Stomach (tissue), 9 donors: ENCODE measurements around the gene FOSB. TPM values are rescaled to one million over a fixed set of nuclear protein-coding genes. Genes with fewer than 3 reads are reported as not detected.

Source experiments
- DNase-seq, 2 donors: peaks; one replicate each; pipeline versions ENCODE4 v3.0.0 to v3.0.0-alpha.2; 2013 to 2019
- H3K27ac ChIP-seq, 5 donors: fragments of 200-600 bp in 4 of 5; sonication (generic) in 4 of 5; one replicate each; pipeline ENCODE4 v1.5.1; 2013 to 2019; ENCODE audit warnings: mild to moderate bottlenecking in 1 of 5, moderate library complexity in 1 of 5
- H3K27me3 ChIP-seq, 3 donors: fragments of 200-600 bp; sonication (generic); one replicate each; pipeline ENCODE4 v1.5.1; 2017 to 2019; ENCODE audit warnings: mixed run types in 1 of 3
- H3K36me3 ChIP-seq, 4 donors: fragments of 200-600 bp; sonication (generic); 1 replicate in 3 of 4; 2 replicates in 1 of 4; pipeline ENCODE4 v1.5.1; 2016 to 2019
- H3K4me1 ChIP-seq, 4 donors: fragments of 200-600 bp; sonication (generic); one replicate each; pipeline ENCODE4 v1.5.1; 2016 to 2019
- H3K4me3 ChIP-seq, 4 donors: fragments of 200-600 bp; sonication (generic) in 3 of 4; one replicate each; pipeline ENCODE4 v1.5.1; 2016 to 2019; ENCODE audit warnings: mild to moderate bottlenecking in 1 of 4
- H3K9me3 ChIP-seq, 4 donors: fragments of 200-600 bp; sonication (generic); one replicate each; pipeline ENCODE4 v1.5.1; 2016 to 2019
- CTCF ChIP-seq, 7 experiments: fragments of 450-650 bp in 4 of 7; fragments of 200-600 bp in 3 of 7; sonication (generic) in 3 of 7; IDR thresholded peaks; one replicate each; pipeline ENCODE4 v1.5.1; 2016 to 2019; ENCODE audit warnings: antibody characterized with exemption in 7 of 7, control low read depth in 2 of 7, mild to moderate bottlenecking in 1 of 7
- EP300 ChIP-seq: sonication (generic); formaldehyde crosslinking; IDR thresholded peaks from one replicate; pipeline ENCODE4 v1.6.1; 2017; ENCODE audit warnings: antibody characterized with exemption
- POLR2A ChIP-seq, 4 donors: fragments of 450-650 bp; IDR thresholded peaks; one replicate each; pipeline ENCODE4 v1.6.1; 2016; ENCODE audit warnings: antibody characterized with exemption in 4 of 4, control low read depth in 2 of 4, mild to moderate bottlenecking in 1 of 4, moderate library complexity in 1 of 4
- POLR2AphosphoS5 ChIP-seq, 3 donors: sonication (generic); formaldehyde crosslinking; IDR thresholded peaks; one replicate each; pipeline ENCODE4 v1.6.1; 2016; ENCODE audit warnings: antibody characterized with exemption in 3 of 3
- WGBS, 5 donors: extraction: QIAGEN DNeasy Blood & Tissue Kit in 3 of 5; methylation state at CpG; one replicate each; pipeline versions ENCODE4 v1.1.5 to v1.1.7; 2013 to 2018; 5-methylcytosine and 5-hydroxymethylcytosine counted together
- intact Hi-C: fragments of 100-400 bp; cut with DNase I; formaldehyde crosslinking; loops from one replicate; pipeline ENCODE4 v1.15.1; 2023; ENCODE audit warnings: low total_unique reads
- polyA plus RNA-seq, 3 donors: library from polyadenylated mRNA; stranded (reverse); fragments of 200-250 nt; gene quantifications; one replicate each; pipeline ENCODE4 v1.2.3, GENCODE V29; 2013
- total RNA-seq, 5 donors: library from RNA; depleted of rRNA; stranded (reverse); fragments of >200 nt; gene quantifications; one replicate each; pipeline versions ENCODE4 v1.1.0 to v1.2.3, GENCODE V29; 2014 to 2016
- donor health status: healthy with polysubstance abuse.
- donor health status: Bipolar disorder and iron deficiency.
- donor health status: healthy.

The FOSB gene
- total and polyA plus RNA-seq, 8 donors: 1.2 to 76.8 (median 9.0) TPM

DNA sequence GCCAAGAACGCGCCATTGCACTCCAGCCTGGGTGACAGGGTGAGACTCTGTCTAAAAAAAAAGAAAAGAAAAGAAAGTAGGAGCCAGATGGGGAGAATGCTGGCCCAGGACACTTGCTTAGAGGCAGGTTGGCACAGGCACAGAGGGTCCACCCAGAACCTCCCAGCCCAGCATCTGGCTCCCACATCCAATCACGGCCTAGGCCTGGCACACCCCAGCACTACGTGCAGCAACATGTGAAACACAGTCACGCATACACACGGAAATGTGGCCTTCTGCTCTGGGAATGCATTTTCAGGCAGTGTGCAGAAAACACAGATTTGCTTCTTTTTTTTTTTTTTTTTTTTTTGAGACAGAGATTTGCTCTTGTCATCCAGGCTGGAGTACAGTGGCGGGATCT, 20.9 kb upstream of the FOSB start:
- peak in 1 of 2 donors; percentile 69 for DNase-seq
- no peak for TF ChIP-seq CTCF (IDR thresholded peaks at IDR 0.05)
- no peak for TF ChIP-seq POLR2AphosphoS5 (IDR thresholded peaks at IDR 0.05)
- no peak for TF ChIP-seq EP300
- no peak for TF ChIP-seq POLR2A (IDR thresholded peaks at IDR 0.05)
- Histone ChIP-seq H3K4me1 (peaks cover 31 to 57% (median 43%) of the 10 kb centered on the region in 4 donors), H3K27me3 (no peaks in the 10 kb centered on the region), H3K36me3 (no peaks in the 10 kb centered on the region), H3K9me3 (no peaks in the 10 kb centered on the region), H3K4me3 (no peak overlapping the region), H3K27ac (peak overlapping the region in 1 of 5 donors; percentile 26)
- intact Hi-C loops: no loop called here
- WGBS, 5 donors: 75 to 86% (median 78%) methylated on average over 7 of the region's 7 CpGs

DNA sequence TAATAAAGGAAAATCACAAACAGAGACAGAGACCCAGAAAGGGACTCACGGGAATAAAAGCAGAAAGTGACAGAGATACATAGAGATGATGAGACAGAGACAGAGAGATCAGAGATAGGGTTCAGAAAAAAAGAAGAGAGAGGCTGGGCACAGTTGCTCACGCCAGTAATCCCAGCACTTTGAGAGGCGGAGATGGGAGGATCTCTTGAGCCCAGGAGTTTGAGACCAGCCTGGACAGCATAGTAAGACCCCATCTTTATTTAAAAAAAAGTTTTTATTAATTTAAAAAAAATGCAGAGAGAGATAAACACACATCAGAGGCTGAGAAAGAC, 19.4 kb upstream of the FOSB start:
- H3K4me3 ChIP-seq: no peak overlapping the region
- intact Hi-C loops: no loop called here
- DNase-seq: no peak
- no peak overlapping the region for H3K27ac ChIP-seq
- H3K9me3 ChIP-seq: no peaks in the 10 kb centered on the region
- H3K27me3 ChIP-seq: no peaks in the 10 kb centered on the region
- 81 to 92% (median 90%) methylated on average over 3 of the region's 3 CpGs for WGBS, 5 donors
- H3K4me1 ChIP-seq: peaks cover 26 to 50% (median 38%) of the 10 kb centered on the region in 4 donors
- no peaks in the 10 kb centered on the region for H3K36me3 ChIP-seq
- TF ChIP-seq POLR2A (IDR thresholded peaks at IDR 0.05) (no peak), POLR2AphosphoS5 (IDR thresholded peaks at IDR 0.05) (no peak), CTCF (IDR thresholded peaks at IDR 0.05) (no peak), EP300 (no peak)

DNA sequence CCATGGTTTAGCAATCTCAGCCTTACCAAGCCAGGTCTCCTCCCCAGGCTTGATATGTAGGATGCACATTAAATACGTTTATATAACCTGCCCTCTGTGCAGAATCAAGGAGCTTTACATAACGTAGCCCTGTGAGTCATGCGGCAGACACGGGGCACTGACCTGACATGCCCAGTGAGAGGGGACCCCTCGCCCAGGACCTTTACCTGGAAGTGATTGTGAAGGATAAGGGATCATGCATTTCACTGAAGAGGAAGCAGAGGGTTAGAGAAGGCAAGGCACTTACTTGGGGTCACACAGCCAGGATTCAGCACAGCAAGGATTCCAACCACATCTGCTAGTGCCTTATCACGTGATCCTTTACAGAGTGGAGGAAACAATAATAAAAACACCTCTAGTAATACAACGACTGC, 18.9 kb upstream of the FOSB start:
- intact Hi-C loops: no loop called here
- Histone ChIP-seq H3K27me3 (no peaks in the 10 kb centered on the region), H3K9me3 (no peaks in the 10 kb centered on the region), H3K4me1 (peaks cover 26 to 45% (median 34%) of the 10 kb centered on the region in 4 donors), H3K4me3 (no peak overlapping the region), H3K36me3 (no peaks in the 10 kb centered on the region), H3K27ac (peak overlapping the region in 2 of 5 donors; percentile 85 to 92)
- WGBS, 5 donors: 42 to 58% (median 48%) methylated on average over 7 of the region's 7 CpGs
- peak in 1 of 2 donors; percentile 33 for DNase-seq
- no peak for TF ChIP-seq POLR2A (IDR thresholded peaks at IDR 0.05)
- no peak for TF ChIP-seq POLR2AphosphoS5 (IDR thresholded peaks at IDR 0.05)
- TF ChIP-seq EP300: no peak
- no peak for TF ChIP-seq CTCF (IDR thresholded peaks at IDR 0.05)

DNA sequence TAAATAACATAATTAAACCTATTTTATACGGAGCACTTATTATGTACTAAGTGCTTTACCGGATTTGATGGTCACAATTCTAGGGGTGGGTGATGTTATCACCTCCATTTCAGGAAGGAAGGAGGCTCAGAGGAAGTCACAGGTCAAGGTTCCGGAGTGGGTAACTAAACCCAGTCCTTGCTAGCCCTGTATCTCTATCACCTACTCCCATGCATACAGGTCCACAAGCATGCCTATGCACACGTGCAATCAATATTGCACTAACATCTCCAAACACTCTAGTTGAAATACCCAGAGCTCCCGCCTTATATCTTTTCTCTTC, 17.8 kb upstream of the FOSB start:
- intact Hi-C loops: no loop called here
- H3K9me3 ChIP-seq: no peaks in the 10 kb centered on the region
- WGBS, 5 donors: 23 to 33% (median 29%) methylated on average over 5 of the region's 5 CpGs
- H3K27ac ChIP-seq: peak overlapping the region; percentile 71 to 92 (median 86)
- no peaks in the 10 kb centered on the region for H3K36me3 ChIP-seq
- peak overlapping the region; percentile 43 to 66 (median 60) for H3K4me3 ChIP-seq
- no peak for DNase-seq
- TF ChIP-seq POLR2AphosphoS5 (IDR thresholded peaks at IDR 0.05) (no peak), CTCF (IDR thresholded peaks at IDR 0.05) (no peak), POLR2A (IDR thresholded peaks at IDR 0.05) (no peak), EP300 (no peak)
- H3K27me3 ChIP-seq: no peaks in the 10 kb centered on the region
- H3K4me1 ChIP-seq: peaks cover 25 to 45% (median 32%) of the 10 kb centered on the region in 4 donors
